ENCODE results near the gene MBD6. TPM values are rescaled to one million over a fixed set of nuclear protein-coding genes. Genes with fewer than 3 reads are reported as not detected.
A peak's percentile ranks its signal among the peaks of the same experiment; 100 is the strongest.

The MBD6 gene
- total and polyA plus RNA-seq, 2 donors from 2014 or later = 38.4 to 118 TPM

DNA sequence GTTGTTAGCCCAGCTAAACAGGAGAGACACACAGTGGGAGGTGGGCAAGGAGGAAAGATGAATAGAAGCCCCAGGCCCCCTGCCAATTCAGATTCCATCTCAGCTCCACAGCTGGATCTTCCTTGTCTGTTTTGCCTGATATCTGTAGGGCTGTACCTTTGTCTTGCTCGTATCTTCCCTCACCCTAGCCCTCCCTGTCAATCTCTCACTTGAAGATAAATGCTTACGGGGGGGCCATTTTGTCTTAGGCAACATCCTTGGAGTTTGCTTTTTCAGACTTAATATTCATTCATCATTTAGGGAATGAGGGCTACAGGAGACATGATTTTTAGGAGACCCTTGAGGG is 29.7 kb downstream of the MBD6 start:
- H3K9me3 ChIP-seq (ENCODE audit: control insufficient read depth in 2 of 3, insufficient read depth in 1 of 3, low read length in 3 of 3) = no peaks in the 10 kb centered on the region
- no peak overlapping the region for H3K4me3 ChIP-seq (ENCODE audit: low read length in 3 of 3)

DNA sequence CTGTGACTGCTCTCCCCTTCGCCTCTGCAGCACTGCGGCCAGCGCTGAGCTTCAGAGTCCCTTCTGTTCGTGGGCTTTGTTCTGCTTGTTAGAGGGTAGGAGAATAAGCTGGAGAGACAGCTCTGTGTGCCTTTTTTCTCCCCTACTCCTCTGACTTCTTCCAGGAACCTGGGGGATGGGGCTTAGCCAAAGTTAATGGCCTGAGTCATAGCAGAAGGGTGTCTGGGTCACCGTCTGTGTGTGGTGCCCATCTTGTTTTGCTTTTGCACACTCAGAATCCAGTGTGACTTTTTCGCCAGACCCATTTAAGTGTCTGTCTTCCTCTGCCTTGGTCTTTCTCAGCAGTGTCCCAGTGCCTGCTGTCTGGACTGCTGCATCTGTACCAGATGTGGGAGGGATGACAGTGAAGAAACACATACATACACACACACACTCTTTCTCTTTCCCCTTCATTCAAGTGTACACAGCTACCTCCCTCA is 30.2 kb downstream of the MBD6 start:
- H3K27ac ChIP-seq (ENCODE audit: low read depth in 2 of 2, low read length in 2 of 2) = no peak overlapping the region
- DNase-seq = peak in 3 of 5 donors; percentile 18 to 33 (median 26)
- H3K9ac ChIP-seq (ENCODE audit: low read length in 3 of 3) = no peak overlapping the region
- no peak for FAIRE-seq
- H3K9me3 ChIP-seq (ENCODE audit: control insufficient read depth in 2 of 3, insufficient read depth in 1 of 3, low read length in 3 of 3) = no peaks in the 10 kb centered on the region
- H3K4me1 ChIP-seq (ENCODE audit: control insufficient read depth in 2 of 3, insufficient read depth in 2 of 3, low read depth in 1 of 3, low read length in 3 of 3) = peaks cover 0 to 5% (median 0%) of the 10 kb centered on the region in 3 donors
- no peak overlapping the region for H3K4me3 ChIP-seq (ENCODE audit: low read length in 3 of 3)
- intact Hi-C loops (cut with DNase I) = no loop called here
- no peaks in the 10 kb centered on the region for H3K36me3 ChIP-seq (ENCODE audit: control insufficient read depth in 2 of 3, insufficient read depth in 3 of 3, low read length in 3 of 3)
- peaks cover 16% of the 10 kb centered on the region for H3K27me3 ChIP-seq (ENCODE audit: control insufficient read depth, insufficient read depth, low read length)
- TF ChIP-seq, protein P1, sequence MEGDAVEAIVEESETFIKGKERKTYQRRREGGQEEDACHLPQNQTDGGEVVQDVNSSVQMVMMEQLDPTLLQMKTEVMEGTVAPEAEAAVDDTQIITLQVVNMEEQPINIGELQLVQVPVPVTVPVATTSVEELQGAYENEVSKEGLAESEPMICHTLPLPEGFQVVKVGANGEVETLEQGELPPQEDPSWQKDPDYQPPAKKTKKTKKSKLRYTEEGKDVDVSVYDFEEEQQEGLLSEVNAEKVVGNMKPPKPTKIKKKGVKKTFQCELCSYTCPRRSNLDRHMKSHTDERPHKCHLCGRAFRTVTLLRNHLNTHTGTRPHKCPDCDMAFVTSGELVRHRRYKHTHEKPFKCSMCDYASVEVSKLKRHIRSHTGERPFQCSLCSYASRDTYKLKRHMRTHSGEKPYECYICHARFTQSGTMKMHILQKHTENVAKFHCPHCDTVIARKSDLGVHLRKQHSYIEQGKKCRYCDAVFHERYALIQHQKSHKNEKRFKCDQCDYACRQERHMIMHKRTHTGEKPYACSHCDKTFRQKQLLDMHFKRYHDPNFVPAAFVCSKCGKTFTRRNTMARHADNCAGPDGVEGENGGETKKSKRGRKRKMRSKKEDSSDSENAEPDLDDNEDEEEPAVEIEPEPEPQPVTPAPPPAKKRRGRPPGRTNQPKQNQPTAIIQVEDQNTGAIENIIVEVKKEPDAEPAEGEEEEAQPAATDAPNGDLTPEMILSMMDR (IDR thresholded peaks at IDR 0.05; ENCODE audit: borderline replicate concordance, extremely low read depth, insufficient read depth) = no peak

More for the DNA sequence above, 29.7 kb downstream of the MBD6 start:
- intact Hi-C loops (cut with DNase I) = no loop called here
- Histone ChIP-seq H3K36me3 (ENCODE audit: control insufficient read depth in 2 of 3, insufficient read depth in 3 of 3, low read length in 3 of 3) (no peaks in the 10 kb centered on the region), H3K27me3 (ENCODE audit: control insufficient read depth, insufficient read depth, low read length) (peaks cover 17% of the 10 kb centered on the region), H3K27ac (ENCODE audit: low read depth in 2 of 2, low read length in 2 of 2) (no peak overlapping the region), H3K9ac (ENCODE audit: low read length in 3 of 3) (no peak overlapping the region), H3K4me1 (ENCODE audit: control insufficient read depth in 2 of 3, insufficient read depth in 2 of 3, low read depth in 1 of 3, low read length in 3 of 3) (peaks cover 0 to 5% (median 0%) of the 10 kb centered on the region in 3 donors)
- DNase-seq (no peak), FAIRE-seq (no peak)
- TF ChIP-seq, protein P1 (IDR thresholded peaks at IDR 0.05; ENCODE audit: borderline replicate concordance, extremely low read depth, insufficient read depth) = no peak

DNA sequence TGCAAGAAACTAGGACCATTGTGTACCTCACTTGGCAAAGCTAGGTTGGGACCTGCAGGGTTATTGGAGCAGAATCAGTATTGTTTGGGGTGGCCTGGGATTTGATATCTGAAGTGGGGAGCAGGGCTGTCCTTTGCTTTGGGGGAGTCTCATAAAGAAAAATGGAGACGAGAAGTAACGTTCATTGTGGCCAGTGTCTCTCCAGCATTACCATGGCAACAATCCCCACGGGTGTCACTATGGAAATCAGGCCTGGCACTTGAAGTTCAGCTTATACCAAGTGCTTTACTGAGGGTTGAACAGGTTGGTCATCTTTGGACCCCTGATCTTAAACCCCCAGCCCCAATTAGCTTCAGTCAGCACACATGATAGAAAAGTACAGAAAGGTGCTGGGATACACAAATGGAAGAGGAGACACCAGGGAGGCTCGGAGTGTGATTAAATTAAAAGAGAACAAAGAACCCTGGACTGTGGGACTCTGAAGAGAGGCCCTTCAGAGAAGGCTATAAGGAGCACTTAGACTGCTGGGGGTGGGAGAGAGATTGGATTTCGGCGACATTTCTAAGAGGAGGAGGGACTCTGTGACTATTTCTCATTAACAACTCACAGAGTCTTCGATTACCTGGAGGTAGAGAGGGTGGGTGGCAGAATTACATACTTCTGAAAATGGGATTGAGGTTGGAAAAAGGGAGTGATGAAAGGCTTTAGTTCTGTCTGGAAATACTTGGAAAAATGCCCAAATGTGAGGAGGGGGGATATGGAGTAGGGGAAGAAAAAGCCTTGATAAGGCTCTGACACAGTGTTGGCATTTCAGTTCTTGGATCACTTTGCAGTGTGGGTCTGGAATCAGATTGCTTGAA is 30.9 kb downstream of the MBD6 start:
- H3K27ac ChIP-seq (ENCODE audit: low read depth in 2 of 2, low read length in 2 of 2) = no peak overlapping the region
- DNase-seq (no peak), FAIRE-seq (no peak)
- no peaks in the 10 kb centered on the region for H3K36me3 ChIP-seq (ENCODE audit: control insufficient read depth in 2 of 3, insufficient read depth in 3 of 3, low read length in 3 of 3)
- H3K4me3 ChIP-seq (ENCODE audit: low read length in 3 of 3) = no peak overlapping the region
- no peak overlapping the region for H3K9ac ChIP-seq (ENCODE audit: low read length in 3 of 3)
- H3K4me1 ChIP-seq (ENCODE audit: control insufficient read depth in 2 of 3, insufficient read depth in 2 of 3, low read depth in 1 of 3, low read length in 3 of 3) = peaks cover 0 to 5% (median 0%) of the 10 kb centered on the region in 3 donors
- intact Hi-C loops (cut with DNase I) = no loop called here
- no peaks in the 10 kb centered on the region for H3K9me3 ChIP-seq (ENCODE audit: control insufficient read depth in 2 of 3, insufficient read depth in 1 of 3, low read length in 3 of 3)
- H3K27me3 ChIP-seq (ENCODE audit: control insufficient read depth, insufficient read depth, low read length) = peaks cover 11% of the 10 kb centered on the region
- TF ChIP-seq, protein P1 (IDR thresholded peaks at IDR 0.05; ENCODE audit: borderline replicate concordance, extremely low read depth, insufficient read depth) = no peak
